ENCODE measurements around the gene NUMA1. TPM values are rescaled to one million over a fixed set of nuclear protein-coding genes. Genes with fewer than 3 reads are reported as not detected.

The NUMA1 gene
- total RNA-seq, 4 donors from 2014 or later = 345 to 650 (median 380) TPM

DNA sequence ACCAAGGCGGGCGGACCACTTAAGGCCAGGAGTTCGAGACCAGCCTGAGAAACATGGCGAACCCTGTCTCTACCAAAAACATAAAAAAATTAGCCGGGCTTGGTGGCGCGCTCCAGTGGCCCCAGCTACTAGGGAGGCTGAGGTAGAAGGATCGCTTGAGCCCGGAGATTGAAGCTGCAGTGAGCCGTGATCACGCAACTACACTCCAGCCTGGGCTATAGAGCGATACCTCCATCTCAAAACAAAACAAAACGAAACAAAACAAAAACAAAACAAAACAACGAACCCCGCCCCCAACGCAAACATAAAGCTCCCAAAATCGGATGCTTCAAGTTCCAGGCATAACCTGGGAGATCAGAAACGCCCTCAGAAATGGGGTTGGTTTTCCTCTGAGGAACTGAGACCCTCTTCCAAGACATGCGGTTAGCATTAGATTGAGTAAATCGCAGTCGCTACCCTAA lies 872 bp upstream of the NUMA1 start:
- Histone ChIP-seq H3K4me1 (peaks cover 0 to 30% (median 11%) of the 10 kb centered on the region in 4 donors), H3K27ac (peak overlapping the region; percentile 65 to 95 (median 92)), H3K4me3 (peak overlapping the region; percentile 45 to 95 (median 68)), H3K36me3 (peaks cover 0 to 9% (median 0%) of the 10 kb centered on the region in 3 donors), H3K9me3 (no peaks in the 10 kb centered on the region), H3K27me3 (no peaks in the 10 kb centered on the region)
- no peak for TF ChIP-seq EP300 (IDR thresholded peaks at IDR 0.05)
- no peak for TF ChIP-seq POLR2A (IDR thresholded peaks at IDR 0.05)
- TF ChIP-seq, protein P1, sequence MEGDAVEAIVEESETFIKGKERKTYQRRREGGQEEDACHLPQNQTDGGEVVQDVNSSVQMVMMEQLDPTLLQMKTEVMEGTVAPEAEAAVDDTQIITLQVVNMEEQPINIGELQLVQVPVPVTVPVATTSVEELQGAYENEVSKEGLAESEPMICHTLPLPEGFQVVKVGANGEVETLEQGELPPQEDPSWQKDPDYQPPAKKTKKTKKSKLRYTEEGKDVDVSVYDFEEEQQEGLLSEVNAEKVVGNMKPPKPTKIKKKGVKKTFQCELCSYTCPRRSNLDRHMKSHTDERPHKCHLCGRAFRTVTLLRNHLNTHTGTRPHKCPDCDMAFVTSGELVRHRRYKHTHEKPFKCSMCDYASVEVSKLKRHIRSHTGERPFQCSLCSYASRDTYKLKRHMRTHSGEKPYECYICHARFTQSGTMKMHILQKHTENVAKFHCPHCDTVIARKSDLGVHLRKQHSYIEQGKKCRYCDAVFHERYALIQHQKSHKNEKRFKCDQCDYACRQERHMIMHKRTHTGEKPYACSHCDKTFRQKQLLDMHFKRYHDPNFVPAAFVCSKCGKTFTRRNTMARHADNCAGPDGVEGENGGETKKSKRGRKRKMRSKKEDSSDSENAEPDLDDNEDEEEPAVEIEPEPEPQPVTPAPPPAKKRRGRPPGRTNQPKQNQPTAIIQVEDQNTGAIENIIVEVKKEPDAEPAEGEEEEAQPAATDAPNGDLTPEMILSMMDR (IDR thresholded peaks at IDR 0.05) = no peak
- 76 to 79% methylated on average over 21 of the region's 21 CpGs for WGBS, 2 donors
- no peak for DNase-seq (ENCODE audit: low spot score in 2 of 2)

DNA sequence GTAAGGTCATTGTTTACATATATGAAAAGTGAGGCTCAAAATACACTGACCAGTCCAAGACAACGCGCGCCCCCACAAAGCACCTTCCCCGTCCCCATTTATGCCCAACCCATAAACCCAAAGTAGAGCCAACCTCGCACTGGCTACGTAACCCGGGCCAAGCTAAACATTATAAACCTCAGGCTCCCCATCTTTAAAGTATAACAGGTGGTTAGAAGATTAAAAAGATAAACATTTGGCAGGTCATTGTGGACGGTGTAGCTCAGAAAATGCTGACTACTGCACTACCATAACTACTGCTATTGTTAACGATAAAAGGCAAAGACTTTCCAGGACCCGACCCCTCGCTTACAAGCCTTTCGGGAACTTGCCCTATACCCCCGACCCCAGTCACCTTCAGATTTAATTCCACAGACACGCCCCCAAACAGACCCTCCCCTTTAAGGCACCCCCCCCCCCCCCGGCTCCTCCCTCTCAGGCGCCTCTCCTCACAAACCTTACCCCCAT lies 470 bp downstream of the NUMA1 start:
- H3K9me3 ChIP-seq = no peaks in the 10 kb centered on the region
- peak overlapping the region; percentile 65 to 95 (median 92) for H3K27ac ChIP-seq
- TF ChIP-seq POLR2A (IDR thresholded peaks at IDR 0.05) (no peak), EP300 (IDR thresholded peaks at IDR 0.05) (no peak)
- TF ChIP-seq, protein P1 (IDR thresholded peaks at IDR 0.05) = no peak
- H3K4me3 ChIP-seq = peak overlapping the region; percentile 45 to 95 (median 68)
- no peaks in the 10 kb centered on the region for H3K27me3 ChIP-seq
- H3K36me3 ChIP-seq = peaks cover 0 to 7% (median 0%) of the 10 kb centered on the region in 3 donors
- H3K4me1 ChIP-seq = peaks cover 0 to 30% (median 11%) of the 10 kb centered on the region in 4 donors
- DNase-seq (ENCODE audit: low spot score in 2 of 2) = no peak
- WGBS, 2 donors = 3 to 5% methylated on average over 16 of the region's 16 CpGs

DNA sequence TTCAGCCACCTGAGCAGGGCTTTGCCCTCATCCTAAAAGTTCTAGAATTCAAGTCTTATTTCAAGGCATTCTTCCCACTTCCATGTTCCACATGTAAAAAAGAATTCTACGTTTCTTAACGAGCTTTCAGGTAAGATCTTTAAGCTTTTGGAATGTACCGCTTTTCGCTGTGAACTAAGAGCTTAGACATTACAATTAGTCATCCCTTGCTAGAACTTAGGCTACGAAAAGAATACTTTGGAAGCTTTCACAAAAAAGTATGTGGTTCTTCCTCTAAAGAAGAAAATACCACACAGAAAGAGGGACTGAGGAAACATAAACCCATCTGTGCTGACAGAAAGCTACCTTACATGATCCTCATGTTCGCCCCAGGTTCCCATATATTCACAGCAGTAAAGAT lies 1.9 kb downstream of the NUMA1 start:
- peak overlapping the region in 2 of 4 donors; percentile 92 to 95 for H3K27ac ChIP-seq
- no peaks in the 10 kb centered on the region for H3K27me3 ChIP-seq
- H3K4me3 ChIP-seq = no peak overlapping the region
- H3K4me1 ChIP-seq = peaks cover 0 to 30% (median 11%) of the 10 kb centered on the region in 4 donors
- DNase-seq (ENCODE audit: low spot score in 2 of 2) = no peak
- no peaks in the 10 kb centered on the region for H3K9me3 ChIP-seq
- TF ChIP-seq, protein P1 (IDR thresholded peaks at IDR 0.05) = no peak
- TF ChIP-seq EP300 (IDR thresholded peaks at IDR 0.05) = no peak
- no peak for TF ChIP-seq POLR2A (IDR thresholded peaks at IDR 0.05)
- peaks cover 0 to 7% (median 0%) of the 10 kb centered on the region in 3 donors for H3K36me3 ChIP-seq
- WGBS, 2 donors = 78 to 86% methylated on average over 6 of the region's 6 CpGs

DNA sequence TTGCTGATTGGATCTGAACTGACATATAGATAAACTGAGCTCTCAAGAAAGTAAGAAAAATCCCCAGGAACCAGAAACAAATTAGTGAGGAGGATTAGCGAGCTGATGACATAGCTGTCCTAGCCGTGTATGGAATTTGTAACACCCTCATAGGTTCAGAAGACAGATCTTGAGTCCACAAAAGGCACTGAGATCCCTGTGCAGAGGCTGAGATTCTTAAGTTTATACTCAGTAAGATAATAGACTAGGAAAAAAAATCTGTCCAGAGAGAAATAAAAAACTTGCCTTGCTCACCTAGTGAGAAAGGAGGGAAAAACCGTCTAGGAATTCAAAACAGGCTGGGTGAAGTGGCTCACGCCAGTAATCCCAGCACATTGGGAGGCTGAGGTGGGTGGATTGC lies 4.6 kb downstream of the NUMA1 start:
- Histone ChIP-seq H3K4me3 (no peak overlapping the region), H3K27me3 (no peaks in the 10 kb centered on the region), H3K9me3 (no peaks in the 10 kb centered on the region), H3K27ac (no peak overlapping the region), H3K4me1 (peaks cover 0 to 37% (median 11%) of the 10 kb centered on the region in 4 donors), H3K36me3 (peaks cover 0 to 7% (median 0%) of the 10 kb centered on the region in 3 donors)
- 90 to 93% methylated on average over 4 of the region's 4 CpGs for WGBS, 2 donors
- no peak for DNase-seq (ENCODE audit: low spot score in 2 of 2)
- TF ChIP-seq POLR2A (IDR thresholded peaks at IDR 0.05) = no peak
- TF ChIP-seq, protein P1 (IDR thresholded peaks at IDR 0.05) = no peak
- no peak for TF ChIP-seq EP300 (IDR thresholded peaks at IDR 0.05)

DNA sequence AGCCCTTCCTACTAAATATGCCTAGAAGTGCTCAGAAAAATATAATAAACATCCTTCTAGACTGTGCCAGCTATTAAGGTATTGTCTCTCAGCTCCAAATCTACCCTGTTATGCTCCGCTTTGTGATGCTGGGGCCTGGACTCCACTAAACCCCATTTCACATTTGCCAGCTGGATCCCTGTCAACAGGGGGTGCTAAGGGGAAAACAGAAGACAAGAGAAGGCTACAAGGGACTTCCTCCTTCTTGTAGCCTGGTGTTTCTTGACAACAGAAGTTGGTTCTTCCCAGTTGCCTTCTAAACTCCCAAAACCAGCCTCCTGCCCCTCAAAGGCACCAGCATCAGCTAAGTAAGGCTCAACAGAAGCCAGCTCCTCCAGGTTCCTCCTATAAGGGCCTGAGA lies 5.2 kb downstream of the NUMA1 start:
- Histone ChIP-seq H3K36me3 (peaks cover 0 to 7% (median 0%) of the 10 kb centered on the region in 3 donors), H3K27me3 (no peaks in the 10 kb centered on the region), H3K4me3 (no peak overlapping the region), H3K27ac (no peak overlapping the region), H3K4me1 (peaks cover 0 to 44% (median 17%) of the 10 kb centered on the region in 4 donors), H3K9me3 (no peaks in the 10 kb centered on the region)
- peak in 1 of 2 donors; percentile 31 for DNase-seq (ENCODE audit: low spot score in 2 of 2)
- TF ChIP-seq POLR2A (IDR thresholded peaks at IDR 0.05) (no peak), EP300 (IDR thresholded peaks at IDR 0.05) (no peak)
- whole genome bisulfite sequencing, 2 donors = 82 to 83% methylated on average over 1 of the region's 1 CpG

Measured in tibial nerve (tissue), 4 donors.